Measurements from ENCODE around the gene MAD1L1.

MAD1L1 gene

GRCh38 chr7:1926908-1927306, 305.8 kb downstream of the MAD1L1 start:
- DNase-seq (ENCODE audit: low spot score), result no peak

GRCh38 chr7:1925973-1926907, 306.5 kb downstream of the MAD1L1 start:
- no peak for DNase-seq (ENCODE audit: low spot score)

- no peak for DNase-seq (ENCODE audit: low spot score)
Observed at GRCh38 chr7:1925349-1925748, 307.4 kb downstream of the MAD1L1 start.

GRCh38 chr7:1924258-1924817, 308.4 kb downstream of the MAD1L1 start:
- DNase-seq (ENCODE audit: low spot score), result no peak

- DNase-seq (ENCODE audit: low spot score), result no peak
Observed at GRCh38 chr7:1923409-1924257, 309.1 kb downstream of the MAD1L1 start.

DNA sequence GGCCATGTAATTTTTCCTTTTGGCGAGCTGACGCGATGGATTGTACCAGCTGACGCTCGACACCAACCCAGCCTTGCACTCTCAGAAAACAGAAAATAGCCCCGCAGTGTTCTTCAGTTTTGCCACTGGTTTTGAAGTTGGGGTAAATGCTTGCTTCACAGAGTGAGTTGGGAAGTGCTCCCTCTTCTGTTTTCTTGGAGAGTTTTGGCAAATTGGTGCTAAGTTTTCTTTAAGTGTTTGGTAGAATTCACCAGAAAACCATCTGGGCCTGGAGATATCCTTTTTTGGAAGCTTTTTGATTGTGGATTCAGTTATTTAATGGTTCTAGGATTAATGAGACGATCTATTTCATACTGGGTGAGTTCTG, 309.9 kb downstream of the MAD1L1 start:
- no peak for DNase-seq (ENCODE audit: low spot score)

GRCh38 chr7:1922071-1922869, 310.5 kb downstream of the MAD1L1 start:
- no peak for DNase-seq (ENCODE audit: low spot score)

DNA sequence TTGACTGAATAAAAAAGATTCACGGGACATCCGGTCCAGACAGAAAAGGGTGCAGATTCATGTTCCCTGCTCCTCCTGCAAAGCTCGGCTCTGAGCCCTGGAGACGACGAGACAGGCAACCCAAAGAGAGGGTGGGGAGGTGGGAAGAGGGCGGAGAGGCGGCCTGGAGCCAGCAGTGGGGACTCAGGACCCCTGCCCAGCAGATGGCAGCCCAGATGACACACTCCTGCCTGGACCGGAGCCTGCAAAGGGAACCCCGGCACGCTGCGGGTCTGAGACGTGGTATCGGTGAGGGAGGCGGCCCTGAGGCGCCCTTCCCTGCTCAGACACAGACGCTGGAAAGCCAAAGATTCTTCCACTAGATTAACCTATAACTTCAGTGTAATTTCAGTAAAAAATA, 311.9 kb downstream of the MAD1L1 start:
- no peak for DNase-seq (ENCODE audit: low spot score)

- no peak for DNase-seq (ENCODE audit: low spot score)
Observed at GRCh38 chr7:1920266-1920681, 312.5 kb downstream of the MAD1L1 start.

GRCh38 chr7:1919539-1920265, 313.0 kb downstream of the MAD1L1 start:
- no peak for DNase-seq (ENCODE audit: low spot score)

DNA sequence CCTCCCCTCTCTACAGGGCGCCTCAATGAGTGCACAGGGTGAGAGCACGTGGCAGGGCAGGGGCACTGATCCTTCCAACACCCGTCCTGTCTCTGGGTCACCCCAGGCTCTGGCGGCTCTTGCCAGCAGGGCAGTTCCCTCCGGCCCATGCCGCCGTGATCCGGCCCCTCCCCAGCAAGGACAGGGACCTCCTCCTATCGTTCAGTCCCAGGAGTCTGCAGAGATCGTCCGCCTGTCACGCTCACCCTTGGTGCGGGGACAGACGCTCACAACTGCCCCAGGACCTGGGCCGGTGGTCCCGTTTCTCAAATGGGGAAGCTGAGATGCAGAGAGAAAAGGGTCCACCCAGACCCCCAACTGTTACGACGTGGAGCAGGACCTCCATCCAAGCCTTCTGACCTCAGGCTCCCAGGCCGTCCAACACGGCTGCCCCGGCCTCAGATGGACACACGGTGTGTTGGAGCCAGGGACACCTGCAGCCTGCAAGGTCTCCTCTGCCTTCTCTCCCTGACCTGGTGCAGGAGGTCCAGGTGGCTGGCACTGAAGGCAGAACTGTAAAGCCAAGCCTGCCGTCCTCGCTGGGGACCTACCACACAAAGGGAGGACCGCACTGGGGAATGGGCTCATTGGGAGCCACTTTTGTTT, 313.7 kb downstream of the MAD1L1 start:
- no peak for DNase-seq (ENCODE audit: low spot score)

- DNase-seq (ENCODE audit: low spot score), result no peak
Observed at GRCh38 chr7:1918063-1918645, 314.6 kb downstream of the MAD1L1 start.

DNA sequence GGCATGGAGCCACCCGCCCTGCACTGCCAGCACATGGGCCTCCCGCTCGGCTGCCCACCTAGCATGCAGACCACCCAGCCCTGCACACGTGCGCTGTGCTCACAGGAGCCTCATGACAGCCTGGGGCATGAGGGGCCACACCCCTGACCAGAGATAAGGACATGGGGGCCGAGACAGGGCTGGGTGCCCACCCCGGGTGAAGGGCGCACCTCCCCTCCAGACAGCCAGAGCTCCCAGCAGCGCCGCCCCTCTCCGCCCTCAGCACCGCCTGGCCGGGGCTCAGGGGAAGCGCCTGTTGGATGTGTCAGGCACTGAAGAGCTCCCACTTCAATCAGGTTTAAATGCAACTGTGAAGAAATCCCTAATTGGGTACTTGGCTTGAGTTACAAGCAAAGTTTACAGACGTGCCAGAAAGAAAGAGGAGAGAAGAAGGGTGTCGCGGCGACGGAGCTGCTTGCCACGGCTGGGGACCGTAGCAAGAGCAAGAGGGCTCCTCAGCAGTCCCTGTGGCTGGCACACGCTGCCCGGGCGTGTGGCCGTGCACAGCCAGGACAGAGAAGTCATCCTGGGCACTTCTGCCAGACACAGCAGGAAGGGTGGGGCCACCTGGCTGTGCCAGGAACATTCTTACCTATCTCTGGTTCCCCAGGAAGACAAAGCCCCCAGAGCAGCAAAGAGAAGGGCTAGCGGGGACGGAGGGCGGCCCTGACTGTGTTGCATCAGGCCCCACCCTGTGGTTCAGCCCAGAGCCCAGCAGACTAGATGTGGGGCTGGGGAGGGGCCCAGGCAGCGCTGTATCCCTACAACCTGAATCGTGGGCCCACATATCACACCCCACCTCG, 315.3 kb downstream of the MAD1L1 start:
- no peak for DNase-seq (ENCODE audit: low spot score)

DNA sequence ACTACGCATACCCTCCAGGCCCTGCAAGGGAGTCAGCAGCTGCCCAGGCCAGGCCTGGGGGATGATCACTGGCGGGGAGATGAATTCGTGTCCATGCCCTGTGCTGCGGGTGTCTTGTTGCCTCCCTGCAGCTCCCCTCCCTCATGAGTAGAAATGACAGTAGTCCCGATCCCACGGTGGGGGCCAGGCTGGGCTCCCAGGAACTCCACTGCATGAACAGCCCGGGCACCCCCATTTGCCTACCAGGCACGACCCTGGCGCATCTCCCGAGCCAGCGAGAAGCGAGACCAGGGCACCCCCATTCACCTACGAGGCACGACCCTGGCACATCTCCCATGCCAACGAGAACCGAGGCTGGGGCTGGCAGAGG, 316.2 kb downstream of the MAD1L1 start:
- DNase-seq (ENCODE audit: low spot score), result no peak

DNA sequence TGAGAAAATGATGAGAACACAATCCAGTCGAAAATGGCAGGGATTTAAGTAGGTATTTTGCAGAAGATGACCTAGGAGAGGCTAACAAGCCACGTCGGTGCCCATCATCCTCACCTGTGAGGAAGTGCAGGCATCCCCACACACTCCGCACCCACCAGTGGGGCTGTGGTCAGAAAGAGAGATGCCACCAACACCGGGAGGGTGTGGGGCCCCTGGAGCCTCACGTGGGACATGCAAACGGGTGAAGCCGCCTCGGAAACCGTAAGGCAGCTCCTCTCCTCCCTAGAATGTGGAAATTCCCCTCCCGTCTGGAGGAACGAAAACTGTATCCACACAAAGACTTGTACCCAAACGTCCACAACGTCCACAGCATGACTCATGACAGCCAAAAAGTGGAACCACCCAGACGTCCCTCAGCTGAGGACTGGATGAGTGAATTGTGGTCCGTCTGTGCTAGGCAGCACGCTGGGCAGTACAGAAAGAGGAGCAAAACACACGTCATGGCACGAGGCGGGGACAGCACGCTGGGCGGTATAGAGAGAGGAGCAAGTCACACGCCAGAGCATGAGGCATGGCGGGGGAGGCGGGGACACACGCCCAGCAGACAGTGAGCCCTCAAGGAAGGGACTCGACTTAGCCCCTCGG, 316.7 kb downstream of the MAD1L1 start:
- no peak for DNase-seq (ENCODE audit: low spot score)

GRCh38 chr7:1915326-1915725, 317.4 kb downstream of the MAD1L1 start:
- DNase-seq (ENCODE audit: low spot score), result no peak

- no peak for DNase-seq (ENCODE audit: low spot score)
Observed at GRCh38 chr7:1914743-1915142, 318.0 kb downstream of the MAD1L1 start.

GRCh38 chr7:1914321-1914720, 318.4 kb downstream of the MAD1L1 start:
- DNase-seq (ENCODE audit: low spot score), result no peak

All from hematopoietic multipotent progenitor cell treated with erythropoietin and hydrocortisone succinate and interleukin-3 and kit ligand, for 15 days (in vitro differentiated cells).